GM04503 (cell line): Measurements from ENCODE around the gene RP9.

Source experiments
- DNase-seq: peaks from one replicate; pipeline ENCODE4 v3.0.0-alpha.2; 2012; ENCODE audit warnings: low read depth

The RP9 gene

GRCh38 chr7:33062023-33062781 is 47.0 kb downstream of the RP9 start, which contains the start of gene NT5C3A:
TSS of gene NT5C3A (minus strand) at chr7:33062776. CDS start at chr7:33062705, 71 bp downstream.
- no peak for DNase-seq

- DNase-seq, result no peak
Measured at GRCh38 chr7:33061282-33061937, 47.8 kb downstream of the RP9 start.

DNA sequence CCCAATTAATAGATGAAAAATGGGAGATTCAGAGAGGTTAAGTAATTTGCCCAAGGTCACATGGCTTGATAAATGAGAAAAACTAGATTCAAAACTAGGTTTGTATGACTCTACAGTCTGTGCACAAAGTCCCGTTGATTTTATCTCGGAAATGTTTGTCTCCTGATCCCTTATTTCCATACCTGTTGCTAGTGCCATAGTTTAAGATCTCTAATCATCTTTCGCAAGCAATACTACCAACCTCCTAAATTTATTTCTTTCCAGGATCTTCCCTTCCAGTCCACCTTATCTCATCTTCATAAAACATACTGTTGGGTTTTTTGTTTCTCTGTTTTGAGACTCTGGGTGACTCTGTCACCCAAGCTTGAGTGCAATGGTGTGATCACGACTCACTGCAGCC is 49.6 kb downstream of the RP9 start:
- no peak for DNase-seq

DNA sequence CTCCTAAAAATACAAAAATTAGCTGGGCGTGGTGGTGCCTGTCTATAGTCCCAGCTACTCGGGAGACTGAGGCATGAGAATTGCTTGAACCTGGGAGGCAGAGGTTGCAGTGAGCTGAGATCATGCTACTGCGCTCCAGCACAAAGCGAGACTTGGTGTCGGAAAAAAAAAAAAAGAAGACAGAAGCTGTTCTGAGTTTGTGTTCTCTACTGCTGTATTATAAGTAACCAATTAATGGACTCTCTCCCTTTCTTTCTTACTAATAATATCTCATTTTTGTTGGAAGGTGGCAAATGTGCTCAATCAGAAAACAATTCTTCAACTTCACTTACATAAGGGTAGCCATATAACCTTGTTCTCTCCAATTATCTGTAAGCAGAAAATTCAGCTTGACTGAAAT is 54.0 kb downstream of the RP9 start:
- no peak for DNase-seq

GRCh38 chr7:33054261-33054964 is 54.8 kb downstream of the RP9 start:
- DNase-seq, result no peak

DNA sequence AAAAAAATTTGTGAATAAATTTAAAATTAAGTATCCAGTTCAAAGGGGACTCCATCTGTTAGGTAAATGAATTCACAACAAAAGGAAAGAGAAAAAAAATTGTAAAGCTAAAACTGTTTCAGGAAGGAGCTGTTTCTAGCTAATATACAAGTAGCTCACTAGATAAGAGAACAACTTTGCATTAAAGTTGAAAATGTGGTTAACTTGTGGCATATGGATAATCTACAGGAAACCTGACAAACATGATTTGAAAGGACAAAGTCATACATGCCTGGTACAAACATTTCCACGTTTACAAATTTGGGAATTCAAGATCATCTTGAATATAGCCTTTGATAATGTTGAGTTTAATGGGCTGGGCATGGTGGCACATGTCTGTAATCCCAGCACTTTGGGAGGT is 55.5 kb downstream of the RP9 start:
- DNase-seq, result no peak

DNA sequence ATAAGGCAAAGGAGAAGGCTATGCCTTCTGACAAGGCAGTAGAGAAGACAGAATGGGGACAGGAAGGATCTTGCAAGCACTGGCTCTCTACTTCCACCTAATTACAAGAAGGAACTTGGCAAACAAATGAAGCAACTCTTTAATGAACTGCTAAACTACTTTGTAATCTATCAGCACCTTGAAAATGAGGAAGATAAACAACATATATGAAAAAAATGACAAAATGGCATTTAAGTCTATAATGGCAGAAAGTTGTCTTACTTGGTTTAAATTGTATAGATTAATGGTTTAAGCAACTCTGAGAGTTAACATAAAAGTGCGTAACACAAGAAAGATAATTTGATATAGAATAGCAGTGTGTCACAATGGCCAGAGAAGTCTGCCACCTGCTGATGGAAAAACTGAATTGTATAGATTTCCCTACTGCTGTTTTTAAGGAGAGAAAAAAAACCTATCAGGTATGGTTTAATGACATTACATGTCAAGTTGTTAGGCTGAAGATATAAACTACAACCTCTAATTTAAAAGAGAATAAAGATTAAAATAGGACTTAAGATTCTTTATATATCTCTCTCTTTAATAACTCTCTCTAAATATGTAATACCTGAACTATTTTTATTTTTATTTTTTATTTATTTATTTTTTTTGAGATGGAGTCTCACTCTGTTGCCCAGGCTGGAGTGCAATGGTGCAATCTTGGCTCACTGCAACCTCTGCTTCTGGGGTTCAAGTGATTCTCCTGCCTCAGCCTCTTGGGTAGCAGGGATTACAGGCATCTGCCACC is 58.5 kb downstream of the RP9 start:
- DNase-seq, result no peak

DNA sequence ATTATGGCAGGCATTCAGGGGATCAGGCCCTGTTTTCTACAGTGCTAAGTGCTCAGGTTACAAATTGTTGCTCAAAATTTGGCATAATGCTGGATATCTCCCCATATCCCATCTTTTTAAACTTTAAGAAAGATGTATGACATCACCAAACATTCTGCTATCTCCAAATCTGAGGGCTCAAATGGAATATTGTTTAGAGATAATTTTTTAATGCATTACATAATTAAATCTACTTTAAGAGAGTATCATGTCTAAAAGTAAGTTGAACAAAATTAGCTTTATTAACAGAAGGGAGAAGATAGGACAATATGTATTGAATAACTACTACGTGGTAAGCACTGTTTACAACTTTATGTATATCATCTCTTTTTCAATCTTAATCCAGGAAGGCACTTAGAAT is 60.5 kb downstream of the RP9 start:
- DNase-seq, result no peak

- no peak for DNase-seq
Measured at GRCh38 chr7:33048257-33048656, 60.9 kb downstream of the RP9 start.

GRCh38 chr7:33044986-33045385 is 64.2 kb downstream of the RP9 start:
- DNase-seq, result no peak
